Mucosa of rectum (tissue), 2 donors: ENCODE measurements around the gene COL12A1.

ENCODE experiments used
- H3K27ac ChIP-seq, 2 donors: one replicate each; pipeline ENCODE4 v1.7.0; 2013; ENCODE audit warnings: inconsistent platforms in 2 of 2, low read depth in 2 of 2, low read length in 2 of 2
- H3K27me3 ChIP-seq, 2 donors: one replicate each; pipeline ENCODE4 v1.7.0; 2013; ENCODE audit warnings: low read length in 2 of 2; ENCODE audit not compliant: control insufficient read depth in 2 of 2, insufficient read depth in 2 of 2
- H3K36me3 ChIP-seq, 2 donors: one replicate each; pipeline ENCODE4 v1.7.0; 2013; ENCODE audit warnings: low read length in 2 of 2; ENCODE audit not compliant: control insufficient read depth in 2 of 2, insufficient read depth in 2 of 2
- H3K4me1 ChIP-seq, 2 donors: one replicate each; pipeline ENCODE4 v1.7.0; 2013; ENCODE audit warnings: low read length in 2 of 2, mild to moderate bottlenecking in 1 of 2; ENCODE audit not compliant: control insufficient read depth in 2 of 2, insufficient read depth in 2 of 2
- H3K4me3 ChIP-seq, 2 donors: one replicate each; pipeline ENCODE4 v1.7.0; 2013; ENCODE audit warnings: low read length in 2 of 2
- H3K9ac ChIP-seq, 2 donors: one replicate each; pipeline ENCODE4 v1.7.0; 2013; ENCODE audit warnings: low read length in 2 of 2, low read depth in 1 of 2, mild to moderate bottlenecking in 1 of 2
- H3K9me3 ChIP-seq, 2 donors: one replicate each; pipeline ENCODE4 v1.7.0; 2013; ENCODE audit warnings: low read length in 2 of 2; ENCODE audit not compliant: control insufficient read depth in 2 of 2
- donor health status: healthy.
- donor health status: Normal muscosa, but diverticular disease.

Gene COL12A1

DNA sequence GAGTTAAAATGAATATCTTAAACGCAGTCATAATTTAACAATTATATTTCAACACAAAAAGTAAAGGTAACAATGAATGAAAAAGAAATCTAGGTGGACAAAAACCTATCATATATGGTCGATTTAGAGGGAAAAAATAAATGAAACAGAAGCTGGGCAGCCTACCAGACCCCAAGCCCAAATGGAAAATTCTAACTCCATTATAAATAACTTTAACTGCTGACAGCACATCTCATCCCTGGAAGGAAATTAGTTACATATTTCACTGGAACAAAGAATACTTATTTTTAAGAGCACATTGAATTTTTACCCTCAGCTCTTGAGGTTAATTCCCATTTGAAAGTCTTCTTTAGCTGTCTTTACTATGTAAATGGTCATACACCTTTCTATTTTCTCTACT is 39.1 kb downstream of the COL12A1 start:
- Histone ChIP-seq H3K4me1 (no peaks in the 10 kb centered on the region), H3K9me3 (no peaks in the 10 kb centered on the region), H3K9ac (no peak overlapping the region), H3K4me3 (no peak overlapping the region), H3K27me3 (no peaks in the 10 kb centered on the region), H3K36me3 (no peaks in the 10 kb centered on the region), H3K27ac (no peak overlapping the region)

DNA sequence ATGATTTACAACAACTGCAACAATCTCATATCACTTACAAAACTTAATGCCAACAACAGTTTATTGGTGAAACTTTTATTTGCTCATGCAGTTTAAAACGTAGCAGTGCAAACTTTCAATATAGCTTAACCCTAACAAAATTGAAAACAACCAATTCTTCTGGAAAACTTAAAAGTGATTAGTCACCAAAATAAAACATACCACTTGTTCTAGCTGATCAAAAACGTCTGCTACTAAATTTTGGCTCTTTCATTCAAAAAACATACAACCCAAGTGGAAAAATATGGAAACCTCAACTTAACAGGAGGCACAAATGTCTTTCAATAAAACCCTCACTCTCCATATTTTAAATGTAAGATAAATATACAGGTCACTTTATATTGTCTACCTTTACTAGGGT is 39.6 kb downstream of the COL12A1 start:
- Histone ChIP-seq H3K9ac (no peak overlapping the region), H3K4me3 (no peak overlapping the region), H3K36me3 (no peaks in the 10 kb centered on the region), H3K27me3 (no peaks in the 10 kb centered on the region), H3K4me1 (no peaks in the 10 kb centered on the region), H3K9me3 (no peaks in the 10 kb centered on the region), H3K27ac (no peak overlapping the region)

DNA sequence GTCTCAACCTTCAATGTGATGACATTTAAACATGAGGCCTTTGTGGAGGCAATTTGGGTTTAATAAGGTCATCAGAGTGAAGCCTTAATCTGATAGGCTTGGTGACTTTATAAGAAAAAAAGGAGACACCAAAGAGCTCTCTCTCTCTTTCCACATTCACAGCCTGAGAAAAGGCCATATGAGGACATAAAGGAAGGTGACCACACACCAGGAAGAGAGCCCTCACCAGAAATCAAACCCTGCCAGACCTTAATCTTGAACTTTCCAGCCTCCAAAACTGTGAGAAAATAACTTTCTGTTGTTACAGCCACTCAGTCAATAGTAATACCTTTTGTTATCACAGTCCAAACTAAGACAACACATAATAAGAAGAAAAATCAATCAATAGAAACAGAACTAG is 47.7 kb downstream of the COL12A1 start:
- no peaks in the 10 kb centered on the region for H3K4me1 ChIP-seq
- no peaks in the 10 kb centered on the region for H3K9me3 ChIP-seq
- no peaks in the 10 kb centered on the region for H3K27me3 ChIP-seq
- no peak overlapping the region for H3K4me3 ChIP-seq
- no peak overlapping the region for H3K9ac ChIP-seq
- H3K36me3 ChIP-seq, result no peaks in the 10 kb centered on the region
- no peak overlapping the region for H3K27ac ChIP-seq

DNA sequence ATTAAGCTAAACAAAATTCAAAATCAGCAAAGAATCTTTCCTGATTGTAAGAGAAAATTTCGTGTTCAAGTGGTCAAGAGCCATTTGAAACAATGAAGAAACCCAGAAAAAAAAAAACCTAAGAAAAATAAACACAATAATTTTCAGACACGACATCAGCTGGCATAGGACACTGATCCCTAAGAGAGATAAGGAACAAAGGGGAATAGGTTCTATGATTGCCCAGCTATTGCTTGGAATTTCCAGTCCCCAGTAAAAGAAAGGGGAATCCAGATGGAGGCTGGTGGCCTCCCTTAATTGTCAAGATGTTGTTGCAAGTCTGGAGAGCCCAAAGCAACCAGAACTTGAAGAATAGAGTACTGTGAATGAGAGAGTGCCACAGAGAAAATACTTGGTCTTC is 48.5 kb downstream of the COL12A1 start:
- Histone ChIP-seq H3K4me1 (no peaks in the 10 kb centered on the region), H3K9me3 (no peaks in the 10 kb centered on the region), H3K4me3 (no peak overlapping the region), H3K36me3 (no peaks in the 10 kb centered on the region), H3K27ac (no peak overlapping the region), H3K9ac (no peak overlapping the region), H3K27me3 (no peaks in the 10 kb centered on the region)

DNA sequence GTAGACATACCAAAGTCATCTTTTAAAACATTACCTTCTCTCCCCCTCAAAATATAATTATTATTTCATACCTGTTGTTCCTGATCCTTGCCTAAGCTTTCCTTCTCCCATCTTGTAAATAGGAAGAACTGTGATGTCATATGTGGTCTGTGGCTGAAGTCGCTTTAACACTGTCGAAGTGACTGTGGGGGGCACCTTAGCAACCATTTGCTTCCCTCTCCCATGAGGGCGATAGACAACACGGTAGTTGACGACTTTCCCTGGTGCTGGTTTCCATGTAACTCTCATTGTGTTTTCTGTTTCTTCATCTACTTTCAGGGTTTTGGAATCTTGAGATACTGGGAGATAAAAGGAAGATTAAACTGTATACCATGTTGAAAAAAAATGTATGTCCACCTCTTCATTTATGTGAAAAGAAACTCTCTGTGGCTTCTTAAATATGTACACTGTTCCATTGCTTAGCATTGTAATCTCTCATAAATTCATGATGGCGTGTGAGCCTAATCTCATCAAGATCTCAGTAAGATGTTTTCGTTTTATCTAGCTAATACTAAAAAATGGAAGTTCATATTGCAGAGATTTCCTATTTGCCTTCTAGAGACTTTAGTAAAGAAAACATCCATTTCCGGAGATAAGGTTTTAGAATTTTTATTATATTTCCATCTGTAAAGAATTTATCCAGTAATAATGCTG is 49.5 kb downstream of the COL12A1 start:
- Histone ChIP-seq H3K27me3 (no peaks in the 10 kb centered on the region), H3K9me3 (no peaks in the 10 kb centered on the region), H3K9ac (no peak overlapping the region), H3K4me3 (no peak overlapping the region), H3K4me1 (no peaks in the 10 kb centered on the region), H3K27ac (no peak overlapping the region), H3K36me3 (no peaks in the 10 kb centered on the region)

DNA sequence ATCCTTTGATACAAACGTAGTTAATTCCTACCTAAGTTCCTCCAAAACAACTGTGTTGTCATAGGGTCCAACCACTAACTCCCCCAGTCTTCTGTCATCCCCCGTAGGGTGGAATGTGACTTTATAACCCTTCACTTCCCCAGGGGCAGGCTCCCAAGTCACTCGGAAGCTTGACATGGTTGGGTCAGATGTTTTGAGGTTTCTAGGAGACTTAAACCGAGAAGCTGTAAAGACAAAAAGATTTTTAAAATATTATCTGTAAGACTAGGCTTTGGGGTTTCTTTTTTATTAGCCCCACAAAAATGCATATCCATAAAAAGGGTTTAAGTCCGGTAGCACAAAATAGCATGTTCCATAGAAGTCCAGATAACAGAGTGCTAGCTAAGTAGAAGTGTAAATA is 50.2 kb downstream of the COL12A1 start:
- H3K9me3 ChIP-seq, result no peaks in the 10 kb centered on the region
- no peaks in the 10 kb centered on the region for H3K36me3 ChIP-seq
- H3K27me3 ChIP-seq, result no peaks in the 10 kb centered on the region
- no peak overlapping the region for H3K9ac ChIP-seq
- no peaks in the 10 kb centered on the region for H3K4me1 ChIP-seq
- H3K4me3 ChIP-seq, result no peak overlapping the region
- H3K27ac ChIP-seq, result no peak overlapping the region

DNA sequence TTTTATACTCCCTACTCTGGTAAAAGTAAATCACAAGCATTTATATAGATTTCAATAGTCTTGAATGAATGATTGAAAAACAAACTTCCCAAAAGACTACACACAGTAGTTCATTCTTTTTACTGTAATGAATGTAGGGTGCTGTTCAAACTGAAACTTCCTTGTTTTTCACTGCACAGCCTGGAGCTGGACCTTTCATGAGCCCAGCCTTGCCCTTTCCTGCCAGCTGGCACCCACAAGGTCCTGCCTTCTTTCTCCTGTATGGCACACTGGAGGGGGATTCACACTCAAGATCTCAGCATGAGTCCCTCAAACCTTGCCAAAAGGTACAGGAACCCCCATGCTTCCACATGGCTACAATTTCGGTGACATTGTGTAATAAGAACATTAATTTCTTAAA is 50.9 kb downstream of the COL12A1 start:
- H3K4me3 ChIP-seq, result no peak overlapping the region
- H3K9ac ChIP-seq, result no peak overlapping the region
- H3K4me1 ChIP-seq, result no peaks in the 10 kb centered on the region
- no peaks in the 10 kb centered on the region for H3K36me3 ChIP-seq
- H3K27ac ChIP-seq, result no peak overlapping the region
- H3K27me3 ChIP-seq, result no peaks in the 10 kb centered on the region
- no peaks in the 10 kb centered on the region for H3K9me3 ChIP-seq

DNA sequence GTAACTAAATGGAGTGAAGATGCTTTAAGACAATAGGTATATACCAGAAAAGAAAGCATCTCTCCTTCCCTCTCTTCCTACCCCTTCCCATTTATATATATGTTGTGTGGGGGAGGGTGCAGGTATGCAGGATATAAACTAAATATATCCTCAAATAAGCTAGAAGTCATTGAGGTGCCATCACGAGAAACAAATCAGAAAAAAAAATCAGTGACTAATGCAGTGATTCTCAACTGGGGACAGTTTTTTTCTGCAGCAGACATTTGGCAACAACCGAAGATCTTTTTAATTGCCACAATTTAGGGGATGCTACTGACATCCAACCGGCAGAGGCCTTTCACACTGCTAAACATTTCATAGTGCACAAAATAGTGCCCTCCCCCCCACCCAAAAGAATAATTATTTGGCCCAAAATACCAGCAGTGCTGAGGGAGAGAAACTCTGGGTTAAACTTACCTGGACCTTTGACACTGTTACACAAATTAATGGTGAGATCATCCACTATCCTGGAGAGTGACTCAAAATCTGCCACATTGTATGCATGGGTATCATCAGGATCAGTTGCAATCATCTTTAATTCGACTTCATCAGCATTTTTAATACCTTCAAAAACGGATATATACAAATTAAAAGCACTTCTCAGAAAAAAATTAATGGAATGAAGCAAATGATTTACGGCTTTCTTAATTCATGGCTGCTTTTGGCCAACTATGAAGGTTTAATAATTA is 55.0 kb downstream of the COL12A1 start:
- Histone ChIP-seq H3K27ac (no peak overlapping the region), H3K36me3 (no peaks in the 10 kb centered on the region), H3K4me1 (no peaks in the 10 kb centered on the region), H3K27me3 (no peaks in the 10 kb centered on the region), H3K9ac (no peak overlapping the region), H3K9me3 (no peaks in the 10 kb centered on the region), H3K4me3 (no peak overlapping the region)

DNA sequence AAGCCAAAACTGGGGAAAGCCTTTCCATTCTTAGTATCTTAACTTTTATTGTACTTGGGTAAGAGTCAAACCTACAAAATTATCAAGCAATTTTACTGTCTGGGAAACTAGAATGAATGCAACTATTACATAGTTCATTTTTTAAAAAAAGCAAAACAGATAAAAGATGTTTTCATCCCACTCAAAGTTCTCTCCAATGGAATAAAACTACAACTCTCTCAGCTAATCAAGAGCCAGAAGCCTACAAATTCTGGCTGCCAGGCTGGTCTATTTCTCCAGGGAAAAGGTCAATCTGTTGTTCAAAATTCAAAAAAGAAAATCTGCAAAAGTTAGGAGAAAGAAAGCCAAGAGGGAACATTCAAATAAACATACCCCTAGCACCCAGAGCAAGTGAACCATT is 56.2 kb downstream of the COL12A1 start:
- H3K27me3 ChIP-seq, result no peaks in the 10 kb centered on the region
- no peaks in the 10 kb centered on the region for H3K4me1 ChIP-seq
- no peak overlapping the region for H3K4me3 ChIP-seq
- no peak overlapping the region for H3K9ac ChIP-seq
- no peaks in the 10 kb centered on the region for H3K9me3 ChIP-seq
- H3K27ac ChIP-seq, result no peak overlapping the region
- H3K36me3 ChIP-seq, result no peaks in the 10 kb centered on the region

DNA sequence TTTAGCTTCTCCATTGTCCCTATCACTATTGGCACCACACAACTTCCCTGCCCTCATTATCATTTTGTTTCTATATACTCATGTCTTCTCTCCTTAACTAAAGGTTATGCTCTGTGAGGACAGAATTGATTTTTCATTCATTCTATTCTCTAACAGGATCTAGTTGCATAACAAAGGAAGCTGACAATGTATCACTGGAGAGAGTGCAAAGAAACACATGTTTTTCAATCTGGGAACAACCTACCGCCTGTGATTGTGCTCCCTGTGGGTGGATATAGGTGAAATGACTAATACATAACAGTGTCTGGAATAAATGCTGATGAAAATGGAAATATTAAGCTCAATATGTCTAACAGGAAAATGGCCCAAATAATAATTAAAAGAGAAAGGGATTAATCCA is 56.6 kb downstream of the COL12A1 start:
- Histone ChIP-seq H3K9me3 (no peaks in the 10 kb centered on the region), H3K9ac (no peak overlapping the region), H3K27me3 (no peaks in the 10 kb centered on the region), H3K4me3 (no peak overlapping the region), H3K27ac (no peak overlapping the region), H3K4me1 (no peaks in the 10 kb centered on the region), H3K36me3 (no peaks in the 10 kb centered on the region)
